ENCODE results near the gene B4GALT1. TPM values are rescaled to one million over a fixed set of nuclear protein-coding genes. Genes with fewer than 3 reads are reported as not detected.

Gene B4GALT1
- total RNA-seq, 1 donor from 2014 or later = 80.1 TPM

GRCh38 chr9:33193818-33194217 lies 26.7 kb upstream of the B4GALT1 start:
- ATAC-seq (no peak), DNase-seq (no peak)
- Histone ChIP-seq H3K27ac (no peak overlapping the region), H3K4me1 (peaks cover 6% of the 10 kb centered on the region), H3K4me3 (no peak overlapping the region), H3K36me3 (no peaks in the 10 kb centered on the region), H3K27me3 (no peaks in the 10 kb centered on the region), H3K9me3 (no peaks in the 10 kb centered on the region)
- intact Hi-C loops (cut with DNase I) = no loop called here
- TF ChIP-seq CTCF (IDR thresholded peaks at IDR 0.05) = no peak

- Histone ChIP-seq H3K27ac (no peak overlapping the region), H3K27me3 (no peaks in the 10 kb centered on the region), H3K4me1 (peaks cover 1% of the 10 kb centered on the region), H3K9me3 (no peaks in the 10 kb centered on the region), H3K4me3 (no peak overlapping the region), H3K36me3 (no peaks in the 10 kb centered on the region)
- no peak for ATAC-seq
- no peak for TF ChIP-seq CTCF (IDR thresholded peaks at IDR 0.05)
- intact Hi-C loops (cut with DNase I) = no loop called here
- no peak for DNase-seq
Measured at GRCh38 chr9:33192493-33193255, 25.5 kb upstream of the B4GALT1 start.

- Histone ChIP-seq H3K27ac (no peak overlapping the region), H3K4me3 (no peak overlapping the region), H3K4me1 (peaks cover 15% of the 10 kb centered on the region), H3K27me3 (no peaks in the 10 kb centered on the region), H3K9me3 (no peaks in the 10 kb centered on the region), H3K36me3 (no peaks in the 10 kb centered on the region)
- no peak for TF ChIP-seq CTCF (IDR thresholded peaks at IDR 0.05)
- intact Hi-C loops (cut with DNase I) = no loop called here
- ATAC-seq (no peak), DNase-seq (no peak)
Measured at GRCh38 chr9:33190021-33190705, 23.0 kb upstream of the B4GALT1 start.

GRCh38 chr9:33189331-33189791 lies 22.2 kb upstream of the B4GALT1 start:
- Histone ChIP-seq H3K27ac (no peak overlapping the region), H3K27me3 (no peaks in the 10 kb centered on the region), H3K36me3 (no peaks in the 10 kb centered on the region), H3K9me3 (no peaks in the 10 kb centered on the region), H3K4me1 (peaks cover 15% of the 10 kb centered on the region), H3K4me3 (no peak overlapping the region)
- DNase-seq (no peak), ATAC-seq (no peak)
- no peak for TF ChIP-seq CTCF (IDR thresholded peaks at IDR 0.05)
- intact Hi-C loops (cut with DNase I) = no loop called here

- Histone ChIP-seq H3K4me1 (peaks cover 15% of the 10 kb centered on the region), H3K27ac (no peak overlapping the region), H3K27me3 (no peaks in the 10 kb centered on the region), H3K4me3 (no peak overlapping the region), H3K36me3 (no peaks in the 10 kb centered on the region), H3K9me3 (no peaks in the 10 kb centered on the region)
- DNase-seq = no peak
- no peak for ATAC-seq
- TF ChIP-seq CTCF (IDR thresholded peaks at IDR 0.05) = no peak
- intact Hi-C loops (cut with DNase I) = no loop called here
Measured at GRCh38 chr9:33188711-33189110, 21.6 kb upstream of the B4GALT1 start.
